AG04450 (cell line): Measurements from ENCODE around the gene CCR5AS.

Experiments
- CTCF ChIA-PET: fragments of 300-600, 350-600 bp; formaldehyde crosslinking; extraction: SDS; loops from one replicate; lab custom pipeline; 2022; ENCODE audit warnings: antibody characterized with exemption, inconsistent platforms; lab: Charles Lee
- POLR2A ChIA-PET: fragments of 350-600 bp; formaldehyde crosslinking; extraction: SDS; loops from one replicate; lab custom pipeline; 2021; ENCODE audit warnings: antibody characterized with exemption, inconsistent platforms; lab: Yijun Ruan, JAX
- DNase-seq: peaks from one replicate; pipeline ENCODE4 v3.0.0-alpha.2; 2011; ENCODE audit warnings: low read depth, low spot score
- H3K27ac ChIP-seq: one replicate; pipeline ENCODE4 v1.5.1; 2012; ENCODE audit warnings: low read depth, low read length, control low read depth
- H3K27me3 ChIP-seq: one replicate; pipeline ENCODE4 v1.6.0; 2012; ENCODE audit warnings: low read length; ENCODE audit not compliant: control insufficient read depth, insufficient read depth
- H3K4me3 ChIP-seq: 2 replicates; pipeline ENCODE4 v1.5.1; 2011; ENCODE audit warnings: mild to moderate bottlenecking, low read depth, low read length, control low read depth
- H3K9me3 ChIP-seq: 2 replicates; pipeline ENCODE4 v1.5.1; 2012; ENCODE audit warnings: low read length; ENCODE audit not compliant: control insufficient read depth, insufficient read depth
- TF ChIP-seq, protein P1 (sequence below): IDR thresholded peaks from 2 replicates; pipeline ENCODE4 v1.5.1; 2011; ENCODE audit warnings: low read depth, low read length, control low read depth, inconsistent platforms

CCR5AS gene

DNA sequence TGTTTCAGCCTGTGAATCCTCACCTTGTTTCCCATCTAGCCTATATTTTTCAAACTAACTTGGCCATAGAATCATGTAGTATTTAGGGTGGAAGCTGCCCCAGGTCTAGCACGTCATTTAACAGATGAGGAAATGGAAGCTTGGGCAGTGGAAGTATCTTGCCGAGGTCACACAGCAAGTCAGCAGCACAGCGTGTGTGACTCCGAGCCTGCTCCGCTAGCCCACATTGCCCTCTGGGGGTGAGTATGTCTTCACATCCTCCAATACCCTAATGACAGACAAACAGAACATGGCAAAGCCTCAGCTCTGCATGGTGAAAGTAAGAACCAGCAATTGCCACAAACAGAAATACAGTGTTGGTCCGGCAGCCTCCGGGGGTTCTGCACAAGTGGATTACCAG lies 38.3 kb downstream of the CCR5AS start:
- no peak for DNase-seq
- CTCF ChIA-PET = interaction anchor here (1.0 to 1.9 kb wide), 2 partner anchors 9 to 289 kb away, joined by 4 to 13 read pairs; no protein-coding TSS in a partner anchor
- Histone ChIP-seq H3K27me3 (peaks cover 13% of the 10 kb centered on the region), H3K9me3 (no peaks in the 10 kb centered on the region), H3K27ac (no peak overlapping the region), H3K4me3 (no peak overlapping the region)
- POLR2A ChIA-PET = no interaction called here
- TF ChIP-seq, protein P1, sequence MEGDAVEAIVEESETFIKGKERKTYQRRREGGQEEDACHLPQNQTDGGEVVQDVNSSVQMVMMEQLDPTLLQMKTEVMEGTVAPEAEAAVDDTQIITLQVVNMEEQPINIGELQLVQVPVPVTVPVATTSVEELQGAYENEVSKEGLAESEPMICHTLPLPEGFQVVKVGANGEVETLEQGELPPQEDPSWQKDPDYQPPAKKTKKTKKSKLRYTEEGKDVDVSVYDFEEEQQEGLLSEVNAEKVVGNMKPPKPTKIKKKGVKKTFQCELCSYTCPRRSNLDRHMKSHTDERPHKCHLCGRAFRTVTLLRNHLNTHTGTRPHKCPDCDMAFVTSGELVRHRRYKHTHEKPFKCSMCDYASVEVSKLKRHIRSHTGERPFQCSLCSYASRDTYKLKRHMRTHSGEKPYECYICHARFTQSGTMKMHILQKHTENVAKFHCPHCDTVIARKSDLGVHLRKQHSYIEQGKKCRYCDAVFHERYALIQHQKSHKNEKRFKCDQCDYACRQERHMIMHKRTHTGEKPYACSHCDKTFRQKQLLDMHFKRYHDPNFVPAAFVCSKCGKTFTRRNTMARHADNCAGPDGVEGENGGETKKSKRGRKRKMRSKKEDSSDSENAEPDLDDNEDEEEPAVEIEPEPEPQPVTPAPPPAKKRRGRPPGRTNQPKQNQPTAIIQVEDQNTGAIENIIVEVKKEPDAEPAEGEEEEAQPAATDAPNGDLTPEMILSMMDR = no peak

DNA sequence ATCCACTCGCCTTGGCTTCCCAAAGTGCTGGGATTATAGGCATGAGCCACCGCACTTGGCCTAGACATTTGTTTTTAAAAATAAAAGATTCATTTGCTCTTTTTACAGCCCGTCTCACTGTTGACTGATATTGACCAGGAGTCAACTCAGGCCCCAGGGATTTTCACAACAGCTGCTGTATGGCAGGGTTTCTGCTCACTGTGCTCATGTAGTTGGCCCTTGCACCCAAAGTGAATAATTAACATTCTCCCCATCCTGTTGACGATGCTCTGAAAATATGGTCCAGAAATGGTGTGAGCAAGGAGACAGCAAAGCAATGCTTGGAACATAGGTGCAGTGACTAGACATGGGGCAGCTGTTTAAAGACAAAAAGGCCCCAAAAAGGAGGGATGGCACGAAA lies 39.1 kb downstream of the CCR5AS start:
- POLR2A ChIA-PET = no interaction called here
- Histone ChIP-seq H3K27ac (no peak overlapping the region), H3K27me3 (peaks cover 11% of the 10 kb centered on the region), H3K4me3 (no peak overlapping the region), H3K9me3 (no peaks in the 10 kb centered on the region)
- TF ChIP-seq, protein P1 = no peak
- CTCF ChIA-PET = interaction anchor here (1.2 kb wide), 1 partner anchor 11 kb away, joined by 3 read pairs; no protein-coding TSS in a partner anchor
- no peak for DNase-seq

DNA sequence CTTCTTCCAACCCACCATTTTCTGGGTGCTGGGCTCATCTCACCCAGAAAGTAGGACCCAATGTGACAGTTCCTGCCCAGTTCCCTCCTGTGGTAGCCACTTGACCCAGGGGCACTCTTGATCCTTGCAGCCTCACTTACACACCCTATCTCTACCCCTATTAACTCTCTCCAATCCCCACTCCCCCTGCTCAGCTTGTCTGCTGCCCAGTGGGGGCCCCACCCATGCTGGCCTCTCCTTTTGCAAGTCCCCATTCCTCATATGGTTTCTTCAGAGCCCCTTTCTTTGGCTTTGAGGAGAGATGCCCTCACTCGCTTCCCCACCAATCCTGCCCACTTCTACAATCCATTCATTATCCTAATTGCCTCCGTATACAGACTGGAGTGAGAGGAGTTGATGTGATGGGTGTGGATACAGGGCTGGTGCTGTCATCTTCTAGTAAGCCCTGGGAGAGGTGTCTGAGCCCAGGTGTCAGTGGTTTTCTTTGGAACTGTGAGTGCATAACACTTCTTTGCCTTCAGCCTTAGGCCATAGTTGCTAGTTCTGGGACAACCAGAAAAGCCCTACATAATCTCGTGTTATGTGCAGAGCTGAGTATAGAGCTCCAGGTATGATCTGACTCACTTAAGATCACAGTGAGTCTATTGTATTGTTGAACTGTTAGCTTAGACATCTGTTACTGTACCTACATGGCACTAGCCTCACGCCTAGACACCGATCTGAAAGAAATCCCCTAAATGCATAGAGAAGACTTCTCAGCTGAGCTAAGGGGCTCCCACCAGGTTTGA lies 40.9 kb downstream of the CCR5AS start:
- no peaks in the 10 kb centered on the region for H3K9me3 ChIP-seq
- TF ChIP-seq, protein P1 = no peak
- no peak for DNase-seq
- POLR2A ChIA-PET = no interaction called here
- H3K4me3 ChIP-seq = no peak overlapping the region
- no peak overlapping the region for H3K27ac ChIP-seq
- CTCF ChIA-PET = interaction anchor here (0.5 kb wide), 1 partner anchor 286 kb away, joined by 3 read pairs; no protein-coding TSS in a partner anchor
- peaks cover 9% of the 10 kb centered on the region for H3K27me3 ChIP-seq

DNA sequence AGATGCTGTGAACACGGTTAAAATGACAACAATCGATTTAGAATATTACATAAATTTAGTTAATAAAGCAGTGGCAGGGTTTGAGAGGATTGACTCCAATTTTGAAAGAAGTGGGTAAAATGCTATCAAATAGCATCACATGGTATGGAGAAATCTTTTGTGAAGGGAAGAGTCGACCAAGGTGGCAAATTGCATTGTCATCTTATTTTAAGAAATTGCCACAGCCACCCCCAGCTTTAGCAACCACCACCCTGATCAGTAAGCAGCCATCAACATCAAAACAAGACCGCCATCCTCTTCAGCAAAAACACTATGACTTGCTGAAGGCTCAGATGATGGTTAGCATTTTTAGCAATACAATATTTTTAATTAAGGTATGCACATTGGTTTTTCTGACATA lies 41.8 kb downstream of the CCR5AS start:
- TF ChIP-seq, protein P1 = no peak
- no peak overlapping the region for H3K4me3 ChIP-seq
- ChIA-PET POLR2A (no interaction called here), CTCF (interaction anchor here (0.5 to 0.7 kb wide), 2 partner anchors 14 to 285 kb away, joined by 3 read pairs; no protein-coding TSS in a partner anchor)
- DNase-seq = no peak
- H3K27ac ChIP-seq = no peak overlapping the region
- peaks cover 13% of the 10 kb centered on the region for H3K27me3 ChIP-seq
- H3K9me3 ChIP-seq = no peaks in the 10 kb centered on the region

DNA sequence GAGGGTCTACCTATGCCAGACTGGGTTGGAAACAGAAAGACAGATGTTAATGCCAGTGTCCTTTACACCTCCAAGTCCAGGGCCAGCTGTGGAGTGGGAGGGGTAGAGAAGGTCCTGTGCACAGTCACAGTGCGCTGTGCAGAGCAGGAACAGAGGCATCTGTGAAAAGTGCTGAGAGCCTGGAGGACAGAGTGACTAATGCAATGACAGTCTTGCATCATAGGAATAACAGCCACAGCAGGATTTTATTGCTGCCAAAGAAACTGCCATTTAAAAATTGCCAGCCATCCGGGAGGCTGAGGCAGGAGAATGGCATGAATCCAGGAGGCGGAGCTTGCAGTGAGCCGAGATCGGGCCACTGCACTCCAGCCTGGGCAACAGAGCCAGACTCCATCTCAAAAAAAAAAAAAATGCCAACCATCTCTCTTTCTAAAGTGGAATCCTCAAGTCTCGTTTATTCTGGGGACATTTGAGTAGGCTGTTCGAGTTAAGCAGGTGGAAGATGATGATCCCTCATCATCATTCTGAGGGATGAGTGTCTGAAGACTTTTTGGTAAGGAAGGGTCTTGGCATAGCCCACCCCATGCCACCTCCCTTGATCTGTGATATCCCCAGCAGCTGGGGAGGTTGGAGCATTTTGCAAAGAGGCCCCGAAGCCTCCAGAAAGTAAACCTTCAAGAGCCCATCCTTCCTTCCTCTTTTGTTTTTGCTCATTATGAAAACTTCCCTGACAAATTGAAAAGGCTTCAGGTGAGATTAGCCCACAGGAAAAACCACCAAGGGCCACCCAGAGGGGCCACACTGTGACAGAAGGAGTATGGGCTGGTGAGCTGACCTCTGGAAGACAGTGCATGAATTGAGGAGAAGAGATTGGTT lies 45.2 kb downstream of the CCR5AS start:
- no peaks in the 10 kb centered on the region for H3K9me3 ChIP-seq
- no peak for DNase-seq
- no peak overlapping the region for H3K27ac ChIP-seq
- ChIA-PET CTCF (no interaction called here), POLR2A (no interaction called here)
- H3K4me3 ChIP-seq = no peak overlapping the region
- TF ChIP-seq, protein P1 = no peak
- H3K27me3 ChIP-seq = peaks cover 10% of the 10 kb centered on the region
